GM12873 (cell line): ENCODE data around the gene PTPRD.

ENCODE experiments used
- TF ChIP-seq, protein P1 (sequence below): IDR thresholded peaks from 2 replicates; pipeline ENCODE4 v1.5.1; 2012; ENCODE audit warnings: low read depth, mild to moderate bottlenecking, moderate library complexity, low read length, control low read depth; ENCODE audit not compliant: insufficient read depth; ENCODE audit errors: missing control alignments

The PTPRD gene

DNA sequence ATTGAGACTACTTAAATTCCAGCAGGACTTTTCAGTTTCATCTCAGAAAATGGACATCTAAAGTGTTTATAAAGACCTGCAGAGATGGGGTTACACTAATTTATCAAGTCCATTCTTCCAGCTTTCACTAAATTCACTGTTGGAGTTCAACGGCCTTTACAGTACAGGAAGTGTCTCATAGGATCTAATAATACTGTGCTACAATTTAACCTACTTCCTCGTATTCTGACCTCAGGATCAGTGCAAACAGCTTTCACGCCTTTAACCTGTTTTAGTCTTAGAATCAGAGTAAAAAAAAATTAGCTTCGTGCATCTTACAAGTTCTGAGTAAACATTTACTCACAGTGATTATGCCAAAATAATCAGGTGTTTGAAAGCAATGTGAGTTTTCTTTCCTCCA lies 2180.6 kb downstream of the PTPRD start:
- TF ChIP-seq, protein P1, sequence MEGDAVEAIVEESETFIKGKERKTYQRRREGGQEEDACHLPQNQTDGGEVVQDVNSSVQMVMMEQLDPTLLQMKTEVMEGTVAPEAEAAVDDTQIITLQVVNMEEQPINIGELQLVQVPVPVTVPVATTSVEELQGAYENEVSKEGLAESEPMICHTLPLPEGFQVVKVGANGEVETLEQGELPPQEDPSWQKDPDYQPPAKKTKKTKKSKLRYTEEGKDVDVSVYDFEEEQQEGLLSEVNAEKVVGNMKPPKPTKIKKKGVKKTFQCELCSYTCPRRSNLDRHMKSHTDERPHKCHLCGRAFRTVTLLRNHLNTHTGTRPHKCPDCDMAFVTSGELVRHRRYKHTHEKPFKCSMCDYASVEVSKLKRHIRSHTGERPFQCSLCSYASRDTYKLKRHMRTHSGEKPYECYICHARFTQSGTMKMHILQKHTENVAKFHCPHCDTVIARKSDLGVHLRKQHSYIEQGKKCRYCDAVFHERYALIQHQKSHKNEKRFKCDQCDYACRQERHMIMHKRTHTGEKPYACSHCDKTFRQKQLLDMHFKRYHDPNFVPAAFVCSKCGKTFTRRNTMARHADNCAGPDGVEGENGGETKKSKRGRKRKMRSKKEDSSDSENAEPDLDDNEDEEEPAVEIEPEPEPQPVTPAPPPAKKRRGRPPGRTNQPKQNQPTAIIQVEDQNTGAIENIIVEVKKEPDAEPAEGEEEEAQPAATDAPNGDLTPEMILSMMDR = no peak

DNA sequence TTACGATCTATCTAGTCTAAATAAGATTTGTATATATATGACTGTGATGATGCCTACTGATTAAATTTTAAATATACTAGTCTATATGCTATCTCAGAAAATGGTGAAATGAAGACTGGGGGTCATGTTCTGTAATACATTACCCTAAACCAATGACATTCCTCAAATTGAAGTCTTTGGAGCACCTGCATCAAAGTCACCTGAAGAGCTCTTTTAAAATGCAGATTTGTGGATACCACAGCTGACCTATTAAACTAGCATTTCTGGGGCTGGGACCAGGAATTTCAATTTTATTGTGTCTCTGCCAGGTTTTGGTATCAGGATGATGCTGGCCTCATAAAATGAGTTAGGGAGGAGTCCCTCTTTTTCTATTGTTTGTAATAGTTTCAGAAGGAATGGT lies 2181.3 kb downstream of the PTPRD start:
- TF ChIP-seq, protein P1 = no peak

DNA sequence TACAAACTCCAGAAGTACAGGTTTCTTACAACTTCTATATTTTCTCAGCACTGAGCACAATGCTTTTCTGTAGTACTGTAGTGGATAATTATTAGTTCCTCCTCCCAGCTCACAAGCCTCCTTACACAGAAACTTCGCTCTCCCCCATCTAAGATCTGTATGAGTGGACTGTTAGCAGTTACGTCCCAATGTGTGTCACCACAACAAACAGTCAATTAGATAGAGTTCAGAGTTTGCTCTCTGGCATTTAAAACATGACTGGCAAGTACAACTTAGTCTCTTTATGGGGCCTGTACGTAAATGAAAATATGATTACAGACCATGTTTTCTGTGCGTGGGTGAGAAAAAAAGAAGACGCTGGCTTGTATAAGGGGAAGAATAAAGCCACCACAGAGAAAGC lies 2181.9 kb downstream of the PTPRD start:
- TF ChIP-seq, protein P1 = no peak

DNA sequence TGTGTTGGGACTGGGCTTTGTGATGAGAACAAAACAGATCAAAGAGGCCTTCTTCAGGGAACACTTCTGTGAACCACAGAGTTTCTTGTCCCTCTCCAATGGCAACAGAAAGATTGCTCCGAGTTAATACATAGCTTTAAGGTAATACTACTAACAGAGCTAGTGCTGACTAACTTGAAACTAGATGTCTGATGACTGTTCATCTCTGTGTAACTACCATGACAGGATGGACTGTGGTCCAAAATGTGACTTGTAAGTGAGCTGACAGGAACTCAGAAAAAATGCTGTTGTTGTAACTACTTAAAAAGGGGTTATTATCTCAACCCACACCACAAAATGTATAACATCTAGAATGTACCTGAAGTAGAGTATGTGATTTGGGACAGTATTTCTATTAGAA lies 2183.0 kb downstream of the PTPRD start:
- TF ChIP-seq, protein P1 = no peak

DNA sequence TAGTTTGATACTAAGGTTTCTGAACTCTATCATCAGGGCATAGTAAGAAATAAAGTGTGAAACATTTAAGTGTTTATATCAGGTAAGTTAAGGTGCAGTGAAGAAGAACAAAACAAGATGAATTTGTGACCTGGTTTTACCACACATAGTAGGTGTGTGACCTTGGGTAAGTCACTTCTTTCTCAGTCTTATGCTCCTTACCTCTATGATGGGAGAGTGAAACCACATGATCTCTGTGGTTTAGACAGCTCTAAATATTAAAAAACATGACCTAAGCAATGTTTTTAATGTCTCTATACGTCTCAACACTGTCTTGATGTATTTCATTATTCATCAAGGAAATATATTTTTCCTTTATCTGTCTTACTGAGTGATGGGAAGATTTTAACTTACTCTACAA lies 2183.6 kb downstream of the PTPRD start:
- TF ChIP-seq, protein P1 = no peak

- TF ChIP-seq, protein P1 = no peak
These were observed 2184.4 kb downstream of the PTPRD start for GRCh38 chr9:8428389-8428788.

GRCh38 chr9:8424786-8425410 lies 2187.9 kb downstream of the PTPRD start:
- TF ChIP-seq, protein P1 = no peak
